SK-N-SH treated with all-trans-retinoic acid at 6 μM for 48 hours (cell line): Measurements from ENCODE around the gene SEMA3D.

Experiments
- ATAC-seq: fragments of 200-7000 bp; cut with Tn5 transposase; 3 replicates; pipeline ENCODE4 v1.9.1; 2020; ENCODE audit warnings: mild to moderate bottlenecking, moderate library complexity
- ARNTL ChIP-seq: fragments of 450-650 bp; formaldehyde crosslinking; IDR thresholded peaks from 2 replicates; pipeline ENCODE4 v1.5.0; 2020; ENCODE audit warnings: low read depth, mild to moderate bottlenecking, moderate library complexity, borderline replicate concordance
- BACH2 ChIP-seq: fragments of 250-450 bp; sonication (Bioruptor Pico); IDR thresholded peaks from 2 replicates; pipeline ENCODE4 v1.9.0; 2021; ENCODE audit warnings: mild to moderate bottlenecking, borderline replicate concordance
- CREB5 ChIP-seq: fragments of 250-450 bp; sonication (Bioruptor Pico); IDR thresholded peaks from 2 replicates; pipeline ENCODE4 v1.5.1; 2020; ENCODE audit warnings: low read depth, mild to moderate bottlenecking, moderate library complexity
- CSDC2 ChIP-seq: fragments of 250-450 bp; sonication (Bioruptor Pico); IDR thresholded peaks from 2 replicates; pipeline ENCODE4 v1.5.0; 2020; ENCODE audit warnings: mild to moderate bottlenecking, moderate library complexity
- CSRNP3 ChIP-seq: fragments of 250-450 bp; sonication (Bioruptor Pico); IDR thresholded peaks from 2 replicates; pipeline ENCODE4 v1.5.1; 2021; ENCODE audit warnings: mild to moderate bottlenecking, moderate library complexity
- ESRRG ChIP-seq: fragments of 250-450 bp; sonication (Bioruptor Pico); IDR thresholded peaks from 2 replicates; pipeline ENCODE4 v1.6.1; 2021; ENCODE audit warnings: mild to moderate bottlenecking
- GLIS3 ChIP-seq: fragments of 250-450 bp; sonication (Bioruptor Pico); IDR thresholded peaks from 2 replicates; pipeline ENCODE4 v1.5.0; 2020; ENCODE audit warnings: mild to moderate bottlenecking, moderate library complexity
- ISL1 ChIP-seq: fragments of 250-450 bp; sonication (Bioruptor Pico); IDR thresholded peaks from 2 replicates; pipeline ENCODE4 v2.1.2; 2022; ENCODE audit warnings: mild to moderate bottlenecking, moderate library complexity
- OSR1 ChIP-seq: fragments of 250-450 bp; sonication (Bioruptor Pico); IDR thresholded peaks from 2 replicates; pipeline ENCODE4 v1.8.0; 2022; ENCODE audit warnings: moderate library complexity, mild to moderate bottlenecking, inconsistent platforms
- PATZ1 ChIP-seq: fragments of 250-450 bp; sonication (Bioruptor Pico); IDR thresholded peaks from 2 replicates; pipeline ENCODE4 v1.8.0; 2020; ENCODE audit warnings: mild to moderate bottlenecking, moderate library complexity, borderline replicate concordance
- POU6F1 ChIP-seq: fragments of 250-450 bp; sonication (Bioruptor Pico); IDR thresholded peaks from 2 replicates; pipeline ENCODE4 v1.8.0; 2021; ENCODE audit warnings: low read depth, mild to moderate bottlenecking, moderate library complexity, borderline replicate concordance
- PPARA ChIP-seq: fragments of 250-450 bp; sonication (Bioruptor Pico); IDR thresholded peaks from 2 replicates; pipeline ENCODE4 v1.5.0; 2020; ENCODE audit warnings: mild to moderate bottlenecking, borderline replicate concordance
- RARB ChIP-seq: fragments of 250-450 bp; sonication (Bioruptor Pico); IDR thresholded peaks from 2 replicates; pipeline ENCODE4 v1.8.0; 2021; ENCODE audit warnings: mild to moderate bottlenecking, moderate library complexity
- SNAI2 ChIP-seq: fragments of 250-450 bp; sonication (Bioruptor Pico); IDR thresholded peaks from 2 replicates; pipeline ENCODE4 v1.5.0; 2020; ENCODE audit warnings: mild to moderate bottlenecking, moderate library complexity
- TCF4 ChIP-seq: fragments of 250-450 bp; sonication (Bioruptor Pico); IDR thresholded peaks from 2 replicates; pipeline ENCODE4 v1.8.0; 2021; ENCODE audit warnings: mild to moderate bottlenecking, moderate library complexity, borderline replicate concordance
- TOX ChIP-seq: fragments of 250-450 bp; sonication (Bioruptor Pico); IDR thresholded peaks from 2 replicates; pipeline ENCODE4 v1.8.0; 2021; ENCODE audit warnings: mild to moderate bottlenecking, moderate library complexity, borderline replicate concordance
- TSHZ2 ChIP-seq: fragments of 250-450 bp; sonication (Bioruptor Pico); IDR thresholded peaks from 2 replicates; pipeline ENCODE4 v1.5.0; 2020; ENCODE audit warnings: mild to moderate bottlenecking, moderate library complexity
- ZC3H10 ChIP-seq: fragments of 250-450 bp; sonication (Bioruptor Pico); IDR thresholded peaks from 2 replicates; pipeline ENCODE4 v1.5.1; 2021; ENCODE audit warnings: mild to moderate bottlenecking, moderate library complexity
- ZFP3 ChIP-seq: fragments of 250-450 bp; sonication (Bioruptor Pico); IDR thresholded peaks from 2 replicates; pipeline ENCODE4 v1.5.0; 2020; ENCODE audit warnings: mild to moderate bottlenecking, moderate library complexity
- ZFP30 ChIP-seq: fragments of 450-650 bp; formaldehyde crosslinking; IDR thresholded peaks from 2 replicates; pipeline ENCODE4 v1.5.0; 2022; ENCODE audit warnings: mild to moderate bottlenecking, moderate library complexity
- ZNF565 ChIP-seq: fragments of 450-650 bp; formaldehyde crosslinking; conservative IDR thresholded peaks from 2 replicates; pipeline ENCODE4 v1.5.0; 2020; ENCODE audit warnings: low read depth, mild to moderate bottlenecking, moderate library complexity
- ZNF70 ChIP-seq: fragments of 450-650 bp; formaldehyde crosslinking; IDR thresholded peaks from 2 replicates; pipeline ENCODE4 v1.5.0; 2020; ENCODE audit warnings: mild to moderate bottlenecking, moderate library complexity
- ZNF8 ChIP-seq: fragments of 450-650 bp; formaldehyde crosslinking; IDR thresholded peaks from 2 replicates; pipeline ENCODE4 v1.5.0; 2020; ENCODE audit warnings: mild to moderate bottlenecking, moderate library complexity

Gene SEMA3D

GRCh38 chr7:85220023-85220422, 33.2 kb upstream of the SEMA3D start:
- no peak for TF ChIP-seq ZNF565 (CRISPR knock-in tag)
- TF ChIP-seq GLIS3: no peak
- no peak for TF ChIP-seq ARNTL (CRISPR knock-in tag)
- TF ChIP-seq ZNF70 (CRISPR knock-in tag): no peak
- no peak for TF ChIP-seq OSR1 (CRISPR knock-in tag)
- no peak for TF ChIP-seq POU6F1
- no peak for TF ChIP-seq ZFP3 (CRISPR knock-in tag)
- TF ChIP-seq ZNF8: no peak
- TF ChIP-seq ZC3H10: no peak
- TF ChIP-seq CSRNP3 (CRISPR knock-in tag): no peak
- no peak for TF ChIP-seq TOX (CRISPR knock-in tag)
- no peak for TF ChIP-seq ZFP30
- TF ChIP-seq ISL1 (CRISPR knock-in tag): no peak
- no peak for TF ChIP-seq RARB
- TF ChIP-seq PPARA: no peak
- TF ChIP-seq SNAI2 (CRISPR knock-in tag): no peak
- no peak for TF ChIP-seq BACH2
- TF ChIP-seq PATZ1 (CRISPR knock-in tag): no peak
- TF ChIP-seq, all 23 proteins: peak for 0
- ATAC-seq: no peak

- ATAC-seq: no peak
- no peak for TF ChIP-seq ZNF8
- TF ChIP-seq BACH2: no peak
- no peak for TF ChIP-seq ZNF565 (CRISPR knock-in tag)
- no peak for TF ChIP-seq ZFP30
- TF ChIP-seq ESRRG (CRISPR knock-in tag): no peak
- no peak for TF ChIP-seq RARB
- TF ChIP-seq ZC3H10: no peak
- TF ChIP-seq SNAI2 (CRISPR knock-in tag): no peak
These were observed 30.2 kb upstream of the SEMA3D start for GRCh38 chr7:85217085-85217484.

GRCh38 chr7:85215098-85215497, 28.2 kb upstream of the SEMA3D start:
- TF ChIP-seq ZNF8 (no peak), CSDC2 (CRISPR knock-in tag) (no peak), ZNF565 (CRISPR knock-in tag) (no peak), PPARA (no peak), OSR1 (CRISPR knock-in tag) (no peak), ISL1 (CRISPR knock-in tag) (no peak), ARNTL (CRISPR knock-in tag) (no peak), CSRNP3 (CRISPR knock-in tag) (no peak), TCF4 (CRISPR knock-in tag) (no peak), ESRRG (CRISPR knock-in tag) (no peak), TOX (CRISPR knock-in tag) (no peak), TSHZ2 (CRISPR knock-in tag) (no peak), POU6F1 (no peak), CREB5 (CRISPR knock-in tag) (no peak)
- ATAC-seq: no peak
